K562 (cell line): ENCODE measurements around the gene TBC1D7. TPM values are rescaled to one million over a fixed set of nuclear protein-coding genes. Genes with fewer than 3 reads are reported as not detected.

Experiments
- BCLAF1 ChIP-seq, 2 experiments: fragments of 450-650 bp in 1 of 2; IDR thresholded peaks; 2 replicates each; pipeline ENCODE4 v1.6.1; 2011 to 2017; ENCODE audit warnings: low read depth in 2 of 2, antibody characterized with exemption in 1 of 2, borderline replicate concordance in 1 of 2, low read length in 1 of 2, mild to moderate bottlenecking in 1 of 2, mixed read lengths in 1 of 2; ENCODE audit not compliant: control insufficient read depth in 1 of 2
- SAP30 ChIP-seq: fragments of 200-600 bp; sonication (generic); IDR thresholded peaks from 2 replicates; pipeline ENCODE4 v1.6.1; 2012; ENCODE audit warnings: borderline replicate concordance, low read depth, mild to moderate bottlenecking, moderate library complexity, low read length, control low read depth, inconsistent platforms; ENCODE audit not compliant: insufficient read depth, poor library complexity, severe bottlenecking
- TEAD2 ChIP-seq: fragments of 450-650 bp; IDR thresholded peaks from 2 replicates; pipeline ENCODE4 v1.6.1; 2016; ENCODE audit warnings: missing genetic modification characterization, control low read depth, missing compliant biosample characterization
- XRCC3 ChIP-seq: fragments of 450-650 bp; IDR thresholded peaks from 2 replicates; pipeline ENCODE4 v1.6.1; 2017; ENCODE audit warnings: mild to moderate bottlenecking, moderate library complexity
- ZNF165 ChIP-seq: fragments of 250-450 bp; sonication (Bioruptor Pico); IDR thresholded peaks from 2 replicates; pipeline ENCODE4 v1.4.0; 2020; ENCODE audit warnings: borderline replicate concordance
- ZNF175 ChIP-seq: fragments of 200-800 bp; sonication (Bioruptor generic); IDR thresholded peaks from 2 replicates; pipeline ENCODE4 v1.6.1; 2016; ENCODE audit warnings: low read depth, mild to moderate bottlenecking, missing genetic modification characterization, missing compliant biosample characterization
- ZNF232 ChIP-seq: sonication (generic); formaldehyde crosslinking; IDR thresholded peaks from 2 replicates; pipeline ENCODE4 v1.8.0; 2022; ENCODE audit warnings: mild to moderate bottlenecking, missing genetic modification reagents
- polyA plus RNA-seq, 8 experiments: library from polyadenylated mRNA; depleted of rRNA in 4 of 8; stranded (reverse) in 5 of 8; unstranded in 3 of 8; fragments of >200 nt; fragmentation: Nextera tagmentation in 2 of 8; fragmentation: Illumina TruSeq in 1 of 8; extraction: Ambion mirVana in 2 of 8; extraction: Trizol in 1 of 8; gene quantifications; 2 replicates each; pipeline versions ENCODE4 v1.2.1 to v1.2.3, GENCODE V29; 2011 to 2014; ENCODE audit warnings: inconsistent platforms in 1 of 8, missing spikeins in 1 of 8
- total RNA-seq, 7 experiments: library from RNA; depleted of rRNA in 6 of 7; stranded (reverse); fragments of >200 nt in 6 of 7; fragmentation: Illumina TruSeq in 2 of 7; extraction: Trizol in 2 of 7; gene quantifications; 2 replicates each; pipeline versions ENCODE4 v1.2.1 to v1.2.3, GENCODE V29; 2011 to 2021; ENCODE audit warnings: low replicate concordance in 1 of 7
- TF ChIP-seq, protein P1 (sequence below), 2 experiments: fragments of 450-650 bp; IDR thresholded peaks; 2 replicates each; pipeline ENCODE4 v1.6.1; 2016; ENCODE audit warnings: mild to moderate bottlenecking in 2 of 2, borderline replicate concordance in 1 of 2, low read depth in 1 of 2, moderate library complexity in 1 of 2

The TBC1D7 gene
- total and polyA plus RNA-seq, 9 of the 15 experiments (the other 6 are each of a cell fraction or from before 2014, with no cell fraction given) = 49.4 to 107 (median 61.1) TPM

GRCh38 chr6:13260831-13261230, 67.5 kb downstream of the TBC1D7 start (continued):
- TF ChIP-seq, protein P1, sequence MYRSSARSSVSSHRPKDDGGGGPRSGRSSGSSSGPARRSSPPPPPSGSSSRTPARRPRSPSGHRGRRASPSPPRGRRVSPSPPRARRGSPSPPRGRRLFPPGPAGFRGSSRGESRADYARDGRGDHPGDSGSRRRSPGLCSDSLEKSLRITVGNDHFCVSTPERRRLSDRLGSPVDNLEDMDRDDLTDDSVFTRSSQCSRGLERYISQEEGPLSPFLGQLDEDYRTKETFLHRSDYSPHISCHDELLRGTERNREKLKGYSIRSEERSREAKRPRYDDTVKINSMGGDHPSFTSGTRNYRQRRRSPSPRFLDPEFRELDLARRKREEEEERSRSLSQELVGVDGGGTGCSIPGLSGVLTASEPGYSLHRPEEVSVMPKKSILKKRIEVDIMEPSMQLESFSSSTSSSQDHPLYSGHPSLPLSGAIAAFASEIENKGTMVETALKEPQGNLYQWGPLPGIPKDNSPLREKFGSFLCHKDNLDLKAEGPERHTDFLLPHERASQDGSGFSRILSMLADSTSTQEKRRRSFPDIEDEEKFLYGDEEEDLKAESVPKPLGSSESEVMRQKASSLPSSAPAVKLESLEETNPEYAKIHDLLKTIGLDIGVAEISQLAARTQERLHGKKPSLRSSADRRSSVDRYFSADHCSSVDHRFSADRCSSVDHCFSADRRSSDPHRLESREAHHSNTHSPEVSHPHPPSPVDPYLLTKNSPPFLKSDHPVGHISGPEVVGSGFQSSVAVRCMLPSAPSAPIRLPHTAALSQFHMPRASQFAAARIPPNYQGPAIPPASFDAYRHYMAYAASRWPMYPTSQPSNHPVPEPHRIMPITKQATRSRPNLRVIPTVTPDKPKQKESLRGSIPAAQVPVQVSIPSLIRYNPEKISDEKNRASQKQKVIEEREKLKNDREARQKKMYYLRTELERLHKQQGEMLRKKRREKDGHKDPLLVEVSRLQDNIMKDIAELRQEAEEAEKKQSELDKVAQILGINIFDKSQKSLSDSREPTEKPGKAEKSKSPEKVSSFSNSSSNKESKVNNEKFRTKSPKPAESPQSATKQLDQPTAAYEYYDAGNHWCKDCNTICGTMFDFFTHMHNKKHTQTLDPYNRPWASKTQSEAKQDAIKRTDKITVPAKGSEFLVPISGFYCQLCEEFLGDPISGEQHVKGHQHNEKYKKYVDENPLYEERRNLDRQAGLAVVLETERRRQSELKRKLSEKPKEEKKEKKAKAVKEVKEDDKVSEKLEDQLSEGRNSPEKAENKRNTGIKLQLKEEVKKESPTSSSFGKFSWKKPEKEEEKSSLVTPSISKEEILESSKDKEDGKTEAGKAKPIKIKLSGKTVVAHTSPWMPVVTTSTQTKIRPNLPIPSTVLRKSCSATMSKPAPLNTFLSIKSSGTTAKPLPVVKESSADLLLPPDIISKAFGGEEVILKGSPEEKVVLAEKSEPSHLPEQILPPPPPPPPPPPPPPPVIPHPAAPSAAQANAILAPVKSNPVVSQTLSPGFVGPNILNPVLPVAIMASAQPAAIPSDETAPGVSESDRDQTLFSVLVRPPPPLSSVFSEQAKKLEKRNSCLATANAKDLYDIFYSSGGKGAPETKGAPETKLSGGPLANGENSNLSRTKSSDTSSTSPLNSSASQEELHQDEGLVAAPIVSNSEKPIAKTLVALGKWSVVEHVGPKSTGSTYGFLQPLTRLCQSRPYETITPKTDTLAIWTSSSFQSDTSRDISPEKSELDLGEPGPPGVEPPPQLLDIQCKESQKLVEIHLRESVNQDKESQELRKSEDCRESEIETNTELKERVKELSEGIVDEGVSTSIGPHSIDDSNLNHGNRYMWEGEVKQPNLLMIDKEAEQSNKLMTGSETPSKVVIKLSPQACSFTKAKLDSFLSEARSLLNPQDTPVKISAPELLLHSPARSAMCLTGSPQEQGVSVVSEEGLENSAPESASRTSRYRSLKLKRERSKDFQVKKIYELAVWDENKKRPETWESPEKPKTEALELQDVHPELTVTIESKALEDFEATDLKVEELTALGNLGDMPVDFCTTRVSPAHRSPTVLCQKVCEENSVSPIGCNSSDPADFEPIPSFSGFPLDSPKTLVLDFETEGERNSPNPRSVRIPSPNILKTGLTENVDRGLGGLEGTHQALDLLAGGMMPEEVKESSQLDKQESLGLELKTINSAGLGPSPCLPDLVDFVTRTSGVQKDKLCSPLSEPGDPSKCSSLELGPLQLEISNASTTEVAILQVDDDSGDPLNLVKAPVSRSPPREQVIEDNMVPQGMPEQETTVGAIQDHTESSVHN (IDR thresholded peaks at IDR 0.05; ENCODE audit: borderline replicate concordance in 1 of 2, low read depth in 1 of 2) = no peak
- TF ChIP-seq XRCC3 = no peak
- no peak for TF ChIP-seq BCLAF1 (IDR thresholded peaks at IDR 0.05; ENCODE audit: borderline replicate concordance in 1 of 2, control insufficient read depth in 1 of 2, low read depth in 2 of 2, low read length in 1 of 2)
- no peak for TF ChIP-seq TEAD2
- TF ChIP-seq ZNF165 = no peak
- TF ChIP-seq SAP30 = no peak
- TF ChIP-seq ZNF232 (CRISPR knock-in tag) = no peak
- TF ChIP-seq ZNF175 (CRISPR knock-in tag) = no peak
- TF ChIP-seq, all 486 proteins: peak for 0
